Ovary (tissue), 9 donors: Measurements from ENCODE around the gene WDR86. TPM values are rescaled to one million over a fixed set of nuclear protein-coding genes. Genes with fewer than 3 reads are reported as not detected.

Experiments used
- DNase-seq, 5 donors: peaks; one replicate each; pipeline ENCODE4 v3.0.0-alpha.2; 2019 to 2020
- H3K27ac ChIP-seq, 2 donors: fragments of 200-600 bp; one replicate each; pipeline versions ENCODE4 v1.5.1 to v1.8.0; 2019 to 2022
- H3K27me3 ChIP-seq: fragments of 200-600 bp; one replicate; pipeline ENCODE4 v1.8.0; 2022
- H3K36me3 ChIP-seq: fragments of 200-600 bp; sonication (generic); one replicate; pipeline ENCODE4 v1.5.1; 2019
- H3K4me1 ChIP-seq: one replicate; pipeline ENCODE4 v1.8.1; 2013; ENCODE audit warnings: mild to moderate bottlenecking, moderate library complexity; ENCODE audit not compliant: insufficient read depth
- H3K4me3 ChIP-seq: fragments of 200-600 bp; sonication (generic); one replicate; pipeline ENCODE4 v1.5.1; 2017
- H3K9me3 ChIP-seq, 2 donors: fragments of 200-600 bp in 1 of 2; sonication (generic) in 1 of 2; one replicate each; pipeline versions ENCODE4 v1.5.1 to v1.8.1; 2013 to 2019; ENCODE audit warnings: mild to moderate bottlenecking in 1 of 2, moderate library complexity in 1 of 2
- CTCF ChIP-seq, 3 donors: fragments of 450-650 bp in 2 of 3; fragments of 200-600 bp in 1 of 3; IDR thresholded peaks; one replicate each; pipeline versions ENCODE4 v1.5.1 to v1.8.0; 2016 to 2022; ENCODE audit warnings: antibody characterized with exemption in 3 of 3, mild to moderate bottlenecking in 1 of 3
- EP300 ChIP-seq: sonication (generic); formaldehyde crosslinking; IDR thresholded peaks from one replicate; pipeline ENCODE4 v1.6.1; 2017; ENCODE audit warnings: antibody characterized with exemption
- POLR2A ChIP-seq: fragments of 450-650 bp; IDR thresholded peaks from one replicate; pipeline ENCODE4 v1.6.1; 2017; ENCODE audit warnings: antibody characterized with exemption, mild to moderate bottlenecking, moderate library complexity
- WGBS, 3 donors: extraction: QIAGEN DNeasy Blood & Tissue Kit in 1 of 3; methylation state at CpG; one replicate each; pipeline versions ENCODE4 v1.1.5 to v1.1.7; 2013 to 2017; 5-methylcytosine and 5-hydroxymethylcytosine counted together
- intact Hi-C, 4 donors: fragments of 100-400 bp; cut with DNase I; formaldehyde crosslinking; loops; one replicate each; pipeline versions ENCODE4 v1.11.0 to v1.15.1; 2022 to 2023
- polyA plus RNA-seq, 2 donors: library from polyadenylated mRNA; stranded (reverse); fragments of 200-250 nt in 1 of 2; fragments of 350-450 nt in 1 of 2; fragmentation: Illumina TruSeq in 1 of 2; extraction: RNeasy Lipid Tissue Mini Kit (QIAGEN cat#74804) in 1 of 2; gene quantifications; one replicate each; pipeline ENCODE4 v1.2.3, GENCODE V29; 2013 to 2014
- total RNA-seq, 7 donors: library from RNA; depleted of rRNA in 2 of 7; stranded (reverse); fragments of >200 nt in 2 of 7; fragmentation: NEBNext Ultra II Directional in 3 of 7; extraction: Animal tissue kit (Norgen Biotek cat#: 25700) in 3 of 7; gene quantifications; one replicate each; pipeline versions ENCODE4 v1.1.0 to v1.2.4, GENCODE V29; 2016 to 2023
- donor health status: DM: no; HTN: no; CAD: no; lungs with moderate emphysema.
- donor health status: DM: no; HTN: no; CAD: no.
- donor health status: Bipolar disorder and iron deficiency.
- donor health status: DM: yes; HTN: yes; CAD: no.
- donor health status: DM: no; HTN: no; CAD: no.
- donor health status: DM: yes; HTN: yes; CAD: no.

Gene WDR86
- total and polyA plus RNA-seq, 9 donors, result 0.77 to 43.4 (median 11.1) TPM

DNA sequence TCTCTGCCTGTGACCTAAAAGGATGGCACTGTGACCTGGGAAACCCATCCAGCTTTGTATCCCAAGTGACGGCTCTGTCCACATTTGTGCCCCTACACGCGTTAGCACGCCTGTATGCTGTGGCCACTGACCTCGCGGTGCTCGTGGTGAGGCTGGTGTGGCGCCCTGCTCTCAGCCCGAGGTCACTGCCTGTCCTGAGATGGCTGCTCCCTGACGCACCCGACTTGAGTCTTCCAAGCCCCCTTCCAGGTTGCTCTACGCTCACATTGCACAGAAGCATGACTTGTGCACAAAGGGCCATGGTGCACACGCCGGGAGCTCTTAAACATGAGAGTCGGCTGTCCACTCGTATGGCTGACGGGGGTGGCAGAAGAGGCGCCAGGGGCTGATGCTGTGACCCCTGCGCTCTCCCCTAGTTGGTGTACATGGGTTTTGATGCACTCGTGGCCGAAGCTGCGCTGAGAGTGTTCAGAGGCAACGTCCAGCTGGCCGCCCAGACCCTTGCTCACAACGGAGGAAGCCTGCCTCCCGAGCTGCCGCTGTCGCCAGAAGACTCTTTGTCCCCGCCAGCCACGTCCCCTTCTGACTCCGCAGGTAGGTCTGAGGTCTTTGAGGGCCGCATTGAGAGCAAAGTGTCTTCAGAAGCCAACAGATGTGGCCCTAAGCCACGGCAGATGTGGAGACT is 33.5 kb downstream of the WDR86 start:
- Histone ChIP-seq H3K27me3 (no peaks in the 10 kb centered on the region), H3K36me3 (no peaks in the 10 kb centered on the region), H3K9me3 (no peaks in the 10 kb centered on the region), H3K27ac (no peak overlapping the region), H3K4me3 (no peak overlapping the region), H3K4me1 (peaks cover 2% of the 10 kb centered on the region)
- peak in 1 of 5 donors; percentile 32 for DNase-seq
- TF ChIP-seq CTCF (IDR thresholded peaks at IDR 0.05) (no peak), POLR2A (no peak), EP300 (no peak)
- 92 to 94% (median 92%) methylated on average over 33 of the region's 33 CpGs for WGBS, 3 donors
- intact Hi-C loops, result no loop called here

DNA sequence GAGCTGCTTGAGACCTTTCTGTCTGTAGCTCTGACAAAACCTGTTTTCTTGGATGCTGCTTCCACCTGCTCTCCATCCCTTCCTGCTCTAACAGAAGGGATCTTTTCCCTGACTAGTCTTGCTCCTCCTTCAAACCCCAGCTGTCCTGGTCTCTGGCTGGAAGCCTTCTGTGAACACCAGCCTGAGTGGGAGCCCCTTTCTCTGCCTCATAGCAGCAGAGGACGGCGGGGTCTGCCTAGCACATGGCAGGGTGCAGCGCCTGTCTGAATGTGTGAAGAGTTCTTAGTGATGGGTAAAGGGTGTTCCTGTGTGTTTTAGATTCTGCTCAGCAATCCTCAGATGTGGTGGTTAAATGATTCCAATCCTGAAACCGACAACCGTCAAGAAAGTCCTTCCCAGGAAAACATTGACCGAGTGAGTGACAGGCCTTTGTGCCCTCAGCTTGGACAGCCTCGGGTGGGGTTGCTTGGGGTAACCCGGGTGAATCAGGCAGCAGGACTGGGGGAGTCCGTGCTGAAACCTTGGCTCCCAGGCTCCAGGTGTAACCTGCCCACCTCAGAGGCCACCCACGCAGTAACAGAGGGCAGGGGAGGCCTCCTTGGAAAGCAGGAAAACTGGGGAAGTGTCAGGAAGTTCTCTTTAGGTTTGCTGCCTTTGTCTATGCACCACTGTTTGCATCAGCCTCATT is 34.2 kb downstream of the WDR86 start:
- H3K4me1 ChIP-seq, result no peaks in the 10 kb centered on the region
- H3K9me3 ChIP-seq, result no peaks in the 10 kb centered on the region
- no peaks in the 10 kb centered on the region for H3K36me3 ChIP-seq
- no peak overlapping the region for H3K27ac ChIP-seq
- DNase-seq, result peak in 1 of 5 donors; percentile 27
- intact Hi-C loops, result no loop called here
- no peaks in the 10 kb centered on the region for H3K27me3 ChIP-seq
- TF ChIP-seq CTCF (IDR thresholded peaks at IDR 0.05) (no peak), POLR2A (no peak), EP300 (no peak)
- 78 to 85% (median 84%) methylated on average over 10 of the region's 10 CpGs for WGBS, 3 donors
- no peak overlapping the region for H3K4me3 ChIP-seq

- no peaks in the 10 kb centered on the region for H3K36me3 ChIP-seq
- WGBS, 3 donors, result 82 to 85% (median 85%) methylated on average over 15 of the region's 15 CpGs
- H3K4me3 ChIP-seq, result no peak overlapping the region
- no peaks in the 10 kb centered on the region for H3K9me3 ChIP-seq
- TF ChIP-seq EP300, result no peak
- TF ChIP-seq POLR2A, result no peak
- TF ChIP-seq CTCF (IDR thresholded peaks at IDR 0.05), result no peak
- H3K27ac ChIP-seq, result no peak overlapping the region
- peak in 1 of 5 donors; percentile 31 for DNase-seq
- H3K4me1 ChIP-seq, result no peaks in the 10 kb centered on the region
- H3K27me3 ChIP-seq, result no peaks in the 10 kb centered on the region
- intact Hi-C loops, result no loop called here
These were observed 35.1 kb downstream of the WDR86 start for GRCh38 chr7:151374726-151375125.

DNA sequence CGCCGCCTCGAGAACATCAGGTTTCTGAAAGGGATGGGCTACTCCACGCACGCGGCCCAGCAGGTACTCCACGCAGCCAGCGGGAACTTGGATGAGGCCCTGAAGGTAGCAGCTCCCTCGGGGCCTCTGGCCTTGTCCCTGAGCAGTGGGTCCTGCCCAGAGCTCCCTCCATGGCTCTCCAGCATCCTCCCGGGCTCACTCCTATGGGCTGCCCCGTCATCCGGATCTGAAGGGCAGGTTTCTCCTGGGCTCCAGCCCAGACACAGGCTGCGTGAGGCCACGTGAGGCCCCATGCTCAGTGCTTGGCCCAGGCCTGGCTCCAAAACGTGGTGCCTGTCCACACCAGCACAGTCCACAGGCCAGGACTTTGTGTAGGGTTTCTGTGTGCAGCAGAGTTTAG is 35.7 kb downstream of the WDR86 start:
- Histone ChIP-seq H3K4me1 (no peaks in the 10 kb centered on the region), H3K27ac (no peak overlapping the region), H3K27me3 (no peaks in the 10 kb centered on the region), H3K9me3 (no peaks in the 10 kb centered on the region), H3K36me3 (no peaks in the 10 kb centered on the region), H3K4me3 (no peak overlapping the region)
- WGBS, 3 donors, result 77 to 88% (median 81%) methylated on average over 15 of the region's 15 CpGs
- intact Hi-C loops, result no loop called here
- DNase-seq, result peak in 1 of 5 donors; percentile 27
- no peak for TF ChIP-seq POLR2A
- TF ChIP-seq CTCF (IDR thresholded peaks at IDR 0.05), result no peak
- no peak for TF ChIP-seq EP300
